Activated CD4-positive, alpha-beta memory T cell treated with anti-CD3 and anti-CD28 coated beads for 36 hours (primary cell): ENCODE results near the gene PDCD1. TPM values are rescaled to one million over a fixed set of nuclear protein-coding genes. Genes with fewer than 3 reads are reported as not detected.

ENCODE experiments used
- CTCF ChIA-PET: fragments of 350-600 bp; sonication (Branson Sonifier 250); formaldehyde crosslinking; loops from one replicate; lab custom pipeline; 2021; ENCODE audit warnings: antibody characterized with exemption, inconsistent platforms; lab: Charles Lee
- POLR2A ChIA-PET: fragments of 350-600 bp; sonication (Branson Sonifier 250); formaldehyde crosslinking; loops from one replicate; lab custom pipeline; 2021; ENCODE audit warnings: antibody characterized with exemption; lab: Charles Lee
- DNase-seq: peaks from one replicate; pipeline ENCODE4 v3.0.0-alpha.2; 2020
- H3K27ac Mint-ChIP-seq: one replicate; pipeline ENCODE4 v1.8.0; 2021; ENCODE audit warnings: mixed read lengths
- H3K27me3 Mint-ChIP-seq: one replicate; pipeline ENCODE4 v1.8.0; 2021; ENCODE audit warnings: mixed read lengths
- H3K36me3 Mint-ChIP-seq: one replicate; pipeline ENCODE4 v1.8.0; 2021; ENCODE audit warnings: mixed read lengths
- H3K4me1 Mint-ChIP-seq: one replicate; pipeline ENCODE4 v1.8.0; 2021; ENCODE audit warnings: low read depth, mixed read lengths
- H3K4me3 Mint-ChIP-seq: one replicate; pipeline ENCODE4 v1.8.0; 2021; ENCODE audit warnings: mild to moderate bottlenecking, mixed read lengths
- H3K9me3 Mint-ChIP-seq: one replicate; pipeline ENCODE4 v1.8.0; 2021; ENCODE audit warnings: mixed read lengths
- intact Hi-C: fragments of 100-400 bp; cut with micrococcal nuclease; formaldehyde crosslinking; loops from one replicate; pipeline ENCODE4 v1.15.1; 2023
- total RNA-seq, 2 experiments: library from RNA; stranded (reverse); gene quantifications; one replicate each; pipeline ENCODE4 v1.2.3, GENCODE V29; 2021

Gene PDCD1
- total RNA-seq, 2 experiments from 2014 or later = 47.4 to 47.6 TPM

- intact Hi-C loops = loop anchor here (1.0 to 10.0 kb wide), 4 partner anchors 15 to 1295 kb away; partner anchors contain the start of genes D2HGDH, DUSP28 and RNPEPL1
- ChIA-PET CTCF (interaction anchor here (0.6 to 2.3 kb wide), 9 partner anchors 9 to 176 kb away, joined by 3 to 14 read pairs (median 4); partner anchors contain the start of genes DTYMK and ING5), POLR2A (interaction anchor here (0.8 to 3.2 kb wide), 12 partner anchors 9 to 129 kb away, joined by 3 to 21 read pairs (median 4); partner anchors contain the start of gene D2HGDH)
- peak overlapping the region; percentile 95 for H3K27ac Mint-ChIP-seq
- peak overlapping the region; percentile 90 for H3K4me3 Mint-ChIP-seq
- no peaks in the 10 kb centered on the region for H3K9me3 Mint-ChIP-seq
- peaks cover 57% of the 10 kb centered on the region for H3K4me1 Mint-ChIP-seq
- H3K27me3 Mint-ChIP-seq = peaks cover 4% of the 10 kb centered on the region
- peak; percentile 85 for DNase-seq
- peaks cover 19% of the 10 kb centered on the region for H3K36me3 Mint-ChIP-seq
Observed at GRCh38 chr2:241859436-241860183, 916 bp upstream of the PDCD1 start.

- Mint-ChIP-seq H3K4me1 (peaks cover 52% of the 10 kb centered on the region), H3K9me3 (no peaks in the 10 kb centered on the region)
- POLR2A ChIA-PET = interaction anchor here (1.0 to 3.2 kb wide), 8 partner anchors 9 to 129 kb away, joined by 3 to 21 read pairs (median 4); partner anchors contain the start of gene D2HGDH
Observed at GRCh38 chr2:241859017-241859435, 332 bp upstream of the PDCD1 start.

GRCh38 chr2:241857572-241858121 is 1.0 kb downstream of the PDCD1 start:
- no peak for DNase-seq
- ChIA-PET POLR2A (interaction anchor here (1.2 to 3.2 kb wide), 3 partner anchors 13 to 154 kb away, joined by 3 to 21 read pairs (median 3); no protein-coding TSS in a partner anchor), CTCF (no interaction called here)
- intact Hi-C loops = loop anchor here (10.0 kb wide), 1 partner anchor 1293 kb away; the partner anchor contains the start of genes DUSP28 and RNPEPL1
- Mint-ChIP-seq H3K36me3 (peaks cover 24% of the 10 kb centered on the region), H3K27me3 (no peaks in the 10 kb centered on the region), H3K27ac (peak overlapping the region; percentile 87), H3K4me1 (peaks cover 40% of the 10 kb centered on the region), H3K9me3 (no peaks in the 10 kb centered on the region), H3K4me3 (peak overlapping the region; percentile 90)

More at GRCh38 chr2:241859017-241859435, 332 bp upstream of the PDCD1 start:
- DNase-seq = no peak
- peak overlapping the region; percentile 90 for H3K4me3 Mint-ChIP-seq
- intact Hi-C loops = loop anchor here (1.0 to 10.0 kb wide), 2 partner anchors 15 to 1294 kb away; partner anchors contain the start of genes DUSP28 and RNPEPL1
- peaks cover 19% of the 10 kb centered on the region for H3K36me3 Mint-ChIP-seq
- CTCF ChIA-PET = interaction anchor here (0.9 to 2.3 kb wide), 5 partner anchors 9 to 126 kb away, joined by 3 to 14 read pairs (median 4); no protein-coding TSS in a partner anchor
- H3K27ac Mint-ChIP-seq = peak overlapping the region; percentile 95
- no peaks in the 10 kb centered on the region for H3K27me3 Mint-ChIP-seq

- H3K36me3 Mint-ChIP-seq = peaks cover 26% of the 10 kb centered on the region
- ChIA-PET POLR2A (interaction anchor here (0.6 kb wide), 1 partner anchor 12 kb away, joined by 3 read pairs; no protein-coding TSS in a partner anchor), CTCF (interaction anchor here (1.3 kb wide), 1 partner anchor 22 kb away, joined by 3 read pairs; no protein-coding TSS in a partner anchor)
- peaks cover 34% of the 10 kb centered on the region for H3K4me1 Mint-ChIP-seq
- H3K27me3 Mint-ChIP-seq = no peaks in the 10 kb centered on the region
- intact Hi-C loops = loop anchor here (10.0 kb wide), 1 partner anchor 1292 kb away; the partner anchor contains the start of genes DUSP28 and RNPEPL1
- peak overlapping the region; percentile 90 for H3K4me3 Mint-ChIP-seq
- peak overlapping the region; percentile 56 for H3K27ac Mint-ChIP-seq
- DNase-seq = no peak
- no peaks in the 10 kb centered on the region for H3K9me3 Mint-ChIP-seq
Observed at GRCh38 chr2:241857041-241857541, 1.6 kb downstream of the PDCD1 start.

DNA sequence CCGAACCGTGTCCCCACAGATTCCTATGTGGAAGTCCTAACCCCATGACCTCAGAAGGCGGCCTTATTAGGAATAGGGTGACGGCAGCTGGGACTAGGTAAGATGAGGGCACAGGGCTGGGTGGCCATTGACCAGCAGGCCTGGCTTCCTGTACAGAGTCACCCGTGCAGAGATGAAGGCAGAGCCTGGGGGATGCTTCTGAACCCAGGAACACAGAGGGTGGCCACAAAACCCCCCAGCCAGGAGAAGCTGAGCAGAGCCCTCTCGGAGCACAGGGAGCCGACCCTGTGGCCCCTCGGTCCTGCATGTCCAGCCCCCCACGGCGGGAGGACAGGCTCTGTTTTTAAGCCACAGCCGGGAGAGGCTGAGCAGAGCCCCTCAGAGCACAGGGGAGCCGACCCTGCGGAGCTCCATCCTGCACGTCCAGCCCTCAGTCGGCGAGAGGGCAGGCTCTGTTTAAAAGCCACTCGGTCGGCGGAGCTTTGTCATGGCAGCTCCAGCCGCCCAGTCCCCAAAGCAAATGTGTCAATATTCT is 2.7 kb downstream of the PDCD1 start:
- POLR2A ChIA-PET = no interaction called here
- intact Hi-C loops = loop anchor here (10.0 kb wide), 1 partner anchor 1291 kb away; the partner anchor contains the start of genes DUSP28 and RNPEPL1
- H3K36me3 Mint-ChIP-seq = peaks cover 26% of the 10 kb centered on the region
- peaks cover 23% of the 10 kb centered on the region for H3K4me1 Mint-ChIP-seq
- no peaks in the 10 kb centered on the region for H3K27me3 Mint-ChIP-seq
- peak overlapping the region; percentile 11 for H3K27ac Mint-ChIP-seq
- no peak for DNase-seq
- H3K4me3 Mint-ChIP-seq = peak overlapping the region; percentile 60
- no peaks in the 10 kb centered on the region for H3K9me3 Mint-ChIP-seq
- CTCF ChIA-PET = interaction anchor here (1.3 kb wide), 1 partner anchor 23 kb away, joined by 3 read pairs; no protein-coding TSS in a partner anchor

- CTCF ChIA-PET = interaction anchor here (0.9 to 1.3 kb wide), 2 partner anchors 23 kb away, joined by 3 read pairs; no protein-coding TSS in a partner anchor
- POLR2A ChIA-PET = interaction anchor here (1.1 kb wide), 1 partner anchor 10 kb away, joined by 5 read pairs; no protein-coding TSS in a partner anchor
- Mint-ChIP-seq H3K9me3 (no peaks in the 10 kb centered on the region), H3K4me3 (peak overlapping the region; percentile 60), H3K27me3 (no peaks in the 10 kb centered on the region), H3K36me3 (peaks cover 26% of the 10 kb centered on the region), H3K4me1 (peaks cover 18% of the 10 kb centered on the region), H3K27ac (peak overlapping the region; percentile 11)
- intact Hi-C loops = loop anchor here (10.0 kb wide), 1 partner anchor 1291 kb away; the partner anchor contains the start of genes DUSP28 and RNPEPL1
- DNase-seq = no peak
Observed at GRCh38 chr2:241855245-241855887, 3.3 kb downstream of the PDCD1 start.

GRCh38 chr2:241854342-241855244 is 4.1 kb downstream of the PDCD1 start:
- ChIA-PET CTCF (interaction anchor here (0.9 kb wide), 1 partner anchor 24 kb away, joined by 3 read pairs; no protein-coding TSS in a partner anchor), POLR2A (interaction anchor here (1.1 kb wide), 1 partner anchor 9 kb away, joined by 5 read pairs; no protein-coding TSS in a partner anchor)
- H3K4me3 Mint-ChIP-seq = no peak overlapping the region
- intact Hi-C loops = loop anchor here (10.0 kb wide), 1 partner anchor 1290 kb away; the partner anchor contains the start of genes DUSP28 and RNPEPL1
- H3K27me3 Mint-ChIP-seq = no peaks in the 10 kb centered on the region
- H3K9me3 Mint-ChIP-seq = no peaks in the 10 kb centered on the region
- H3K36me3 Mint-ChIP-seq = peaks cover 29% of the 10 kb centered on the region
- DNase-seq = peak; percentile 8
- peaks cover 12% of the 10 kb centered on the region for H3K4me1 Mint-ChIP-seq
- H3K27ac Mint-ChIP-seq = no peak overlapping the region

- ChIA-PET CTCF (interaction anchor here (1.0 kb wide), 1 partner anchor 50 kb away, joined by 3 read pairs; no protein-coding TSS in a partner anchor), POLR2A (no interaction called here)
- no peaks in the 10 kb centered on the region for H3K27me3 Mint-ChIP-seq
- no peak overlapping the region for H3K4me3 Mint-ChIP-seq
- H3K4me1 Mint-ChIP-seq = peaks cover 11% of the 10 kb centered on the region
- intact Hi-C loops = loop anchor here (10.0 kb wide), 1 partner anchor 1289 kb away; the partner anchor contains the start of genes DUSP28 and RNPEPL1
- no peak overlapping the region for H3K27ac Mint-ChIP-seq
- no peaks in the 10 kb centered on the region for H3K9me3 Mint-ChIP-seq
- DNase-seq = peak; percentile 56
- peaks cover 29% of the 10 kb centered on the region for H3K36me3 Mint-ChIP-seq
Observed at GRCh38 chr2:241853651-241854341, 4.9 kb downstream of the PDCD1 start.

GRCh38 chr2:241852981-241853631 is 5.6 kb downstream of the PDCD1 start:
- peak; percentile 9 for DNase-seq
- ChIA-PET CTCF (interaction anchor here (1.0 kb wide), 1 partner anchor 49 kb away, joined by 3 read pairs; no protein-coding TSS in a partner anchor), POLR2A (no interaction called here)
- intact Hi-C loops = loop anchor here (10.0 kb wide), 1 partner anchor 1288 kb away; the partner anchor contains the start of genes DUSP28 and RNPEPL1
- Mint-ChIP-seq H3K4me1 (peaks cover 11% of the 10 kb centered on the region), H3K9me3 (no peaks in the 10 kb centered on the region), H3K36me3 (peaks cover 27% of the 10 kb centered on the region), H3K27ac (no peak overlapping the region), H3K4me3 (no peak overlapping the region), H3K27me3 (no peaks in the 10 kb centered on the region)
